GM18520 (cell line): ENCODE results near the gene MIB1.
"Not testable (repeated sequence)": the region's sequence is repeated elsewhere in the genome, so short reads cannot be mapped to it uniquely, and the experiment has no call there.

Experiments
- ATAC-seq: cut with Tn5 transposase; IDR thresholded peaks from one replicate; pipeline ENCODE4 v1.9.1; 2021; ENCODE audit not compliant: unreplicated experiment

MIB1 gene

GRCh38 chr18:21743166-21743832, 2.7 kb downstream of the MIB1 start:
- ATAC-seq: no peak

- no peak for ATAC-seq
Measured at GRCh38 chr18:21745231-21745630, 4.6 kb downstream of the MIB1 start.

GRCh38 chr18:21747268-21747667, 6.7 kb downstream of the MIB1 start:
- no peak for ATAC-seq

GRCh38 chr18:21747764-21748693, 7.4 kb downstream of the MIB1 start:
- ATAC-seq: no peak

- ATAC-seq: no peak
Measured at GRCh38 chr18:21757833-21758232, 17.2 kb downstream of the MIB1 start.

- no peak for ATAC-seq
Measured at GRCh38 chr18:21759836-21760235, 19.2 kb downstream of the MIB1 start.

- no peak for ATAC-seq
Measured at GRCh38 chr18:21760321-21760720, 19.7 kb downstream of the MIB1 start.

- no peak for ATAC-seq
Measured at GRCh38 chr18:21761471-21762115, 21.0 kb downstream of the MIB1 start.

GRCh38 chr18:21762181-21762772, 21.7 kb downstream of the MIB1 start:
- ATAC-seq: no peak

- peak; percentile 42 for ATAC-seq
Measured at GRCh38 chr18:21763846-21764646, 23.5 kb downstream of the MIB1 start.

- no peak for ATAC-seq
Measured at GRCh38 chr18:21769206-21769605, 28.6 kb downstream of the MIB1 start.

GRCh38 chr18:21774722-21775121, 34.1 kb downstream of the MIB1 start:
- no peak for ATAC-seq

- no peak for ATAC-seq
Measured at GRCh38 chr18:21777814-21778213, 37.2 kb downstream of the MIB1 start.

- ATAC-seq: no peak
Measured at GRCh38 chr18:21786526-21786925, 45.9 kb downstream of the MIB1 start.

- ATAC-seq: not testable (repeated sequence)
Measured at GRCh38 chr18:21796089-21796488, 55.5 kb downstream of the MIB1 start.

GRCh38 chr18:21798126-21798525, 57.5 kb downstream of the MIB1 start:
- no peak for ATAC-seq

- no peak for ATAC-seq
Measured at GRCh38 chr18:21799721-21800120, 59.1 kb downstream of the MIB1 start.

GRCh38 chr18:21803495-21803894, 62.9 kb downstream of the MIB1 start:
- no peak for ATAC-seq

- ATAC-seq: no peak
Measured at GRCh38 chr18:21805771-21806366, 65.3 kb downstream of the MIB1 start.

- no peak for ATAC-seq
Measured at GRCh38 chr18:21808185-21808584, 67.6 kb downstream of the MIB1 start.
